GM18519 (cell line): ENCODE data around the gene AGBL4.
A peak's percentile ranks its signal among the peaks of the same experiment; 100 is the strongest.

Source experiments
- ATAC-seq: cut with Tn5 transposase; IDR thresholded peaks from one replicate; pipeline ENCODE4 v1.9.1; 2021; ENCODE audit warnings: mild to moderate bottlenecking, moderate library complexity; ENCODE audit not compliant: unreplicated experiment, low FRiP score

The AGBL4 gene

DNA sequence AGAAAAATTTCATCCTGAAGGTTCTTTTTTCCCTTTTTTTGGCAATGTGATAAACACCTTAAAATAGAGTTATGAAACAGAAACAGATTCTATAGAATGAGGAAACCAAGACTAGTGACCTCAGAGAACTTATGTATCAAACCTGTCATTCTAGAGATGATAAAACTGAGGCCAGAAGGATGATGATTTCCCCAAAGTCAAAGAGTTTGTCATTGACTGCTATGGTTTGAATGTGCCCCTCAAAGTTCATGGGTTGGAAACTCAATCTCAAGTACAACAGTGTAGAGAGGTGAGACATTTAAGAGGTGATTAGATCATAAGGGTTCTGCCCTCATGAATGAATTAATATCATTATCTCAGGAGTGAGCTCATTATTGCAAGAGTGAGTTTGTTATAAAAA lies 1233.4 kb downstream of the AGBL4 start:
- peak; percentile 45 for ATAC-seq

DNA sequence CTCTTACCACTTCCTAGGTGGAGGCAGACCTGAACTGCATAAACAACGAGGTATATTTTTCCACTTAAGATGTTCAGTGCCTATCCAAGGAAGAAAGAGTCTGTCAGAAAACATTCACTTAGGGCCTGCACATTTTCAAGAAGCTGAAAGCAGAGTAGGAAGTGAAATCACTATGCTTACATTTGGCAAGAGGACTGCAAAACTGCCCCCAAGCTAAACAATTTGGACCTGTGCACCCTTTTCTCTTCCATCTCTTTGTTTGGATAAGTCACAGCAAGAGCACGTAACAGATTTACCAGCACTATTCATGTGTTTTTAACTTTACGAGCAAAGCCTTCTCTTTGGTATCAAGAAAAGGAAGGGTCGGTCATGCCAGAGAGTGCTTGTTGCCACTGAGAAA lies 1233.9 kb downstream of the AGBL4 start:
- peak; percentile 1 for ATAC-seq

DNA sequence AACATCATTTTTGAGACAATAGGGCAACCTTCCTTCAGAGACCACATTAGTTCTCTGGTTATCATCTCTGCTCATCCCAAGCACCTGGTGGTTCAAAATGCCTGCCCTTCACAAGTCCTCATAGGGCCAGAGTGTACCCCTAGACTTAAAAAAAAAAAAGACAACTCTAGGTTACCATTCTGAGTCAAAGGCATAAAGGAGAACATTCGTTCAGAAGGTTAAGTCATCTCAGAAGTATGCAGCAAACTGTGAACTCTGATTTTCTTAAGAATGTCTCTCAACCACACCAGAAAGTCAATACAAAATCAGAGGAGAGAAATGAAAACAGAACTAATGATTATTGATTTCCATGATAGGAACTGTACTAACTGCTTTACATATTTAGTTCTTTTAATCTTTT lies 1237.9 kb downstream of the AGBL4 start:
- peak; percentile 45 for ATAC-seq

DNA sequence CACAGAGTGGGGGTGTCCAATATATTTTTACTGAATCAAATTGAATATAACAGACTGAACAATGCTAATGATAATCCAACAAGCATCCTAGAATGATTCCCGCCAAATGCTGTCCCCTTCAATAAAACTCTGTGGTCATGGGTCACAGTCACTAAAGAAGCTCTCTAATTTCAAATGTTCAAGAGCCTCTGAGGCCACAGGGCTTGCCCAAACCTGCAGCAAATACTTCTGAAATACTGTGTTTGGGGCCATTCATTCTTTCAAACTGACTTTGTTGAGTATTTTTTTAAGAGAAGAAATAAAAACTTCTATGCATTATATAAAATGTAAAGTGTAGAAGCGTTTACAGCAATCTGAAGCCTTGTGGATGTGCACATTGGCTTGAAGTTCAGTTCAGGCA lies 1239.5 kb downstream of the AGBL4 start:
- no peak for ATAC-seq

DNA sequence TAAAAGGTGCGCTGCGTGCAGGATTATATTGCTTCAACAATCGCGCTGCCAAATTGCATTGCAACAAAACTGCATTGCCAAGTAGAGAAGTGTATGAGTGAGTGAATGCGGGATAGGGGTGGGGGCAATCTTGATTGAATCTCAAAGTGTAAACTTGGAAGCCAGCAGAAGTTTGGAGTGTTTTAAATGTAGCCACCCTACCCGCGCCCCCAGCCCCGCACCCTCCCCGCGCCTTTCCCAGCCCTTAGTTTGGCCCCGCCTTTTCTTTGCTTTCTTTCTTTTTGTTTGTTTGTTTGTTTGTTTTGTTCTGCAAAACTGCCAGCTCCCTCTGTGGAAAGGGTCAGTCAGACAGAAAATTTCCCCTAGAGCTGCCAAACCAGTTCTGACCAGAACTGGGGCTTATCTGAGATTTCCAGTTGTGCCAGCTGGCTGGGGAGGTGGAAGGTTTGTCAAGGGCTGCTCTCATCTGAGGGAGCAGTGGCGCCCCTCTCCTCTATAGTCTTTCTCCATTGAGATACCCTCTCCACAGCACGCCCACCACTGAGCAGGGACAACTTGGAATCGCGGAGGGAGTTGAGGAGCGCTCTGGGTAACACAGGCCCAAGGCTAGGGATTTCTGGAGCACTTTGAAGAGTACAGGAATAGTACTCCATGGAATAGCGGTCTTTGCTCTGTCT lies 1246.4 kb downstream of the AGBL4 start:
- no peak for ATAC-seq

DNA sequence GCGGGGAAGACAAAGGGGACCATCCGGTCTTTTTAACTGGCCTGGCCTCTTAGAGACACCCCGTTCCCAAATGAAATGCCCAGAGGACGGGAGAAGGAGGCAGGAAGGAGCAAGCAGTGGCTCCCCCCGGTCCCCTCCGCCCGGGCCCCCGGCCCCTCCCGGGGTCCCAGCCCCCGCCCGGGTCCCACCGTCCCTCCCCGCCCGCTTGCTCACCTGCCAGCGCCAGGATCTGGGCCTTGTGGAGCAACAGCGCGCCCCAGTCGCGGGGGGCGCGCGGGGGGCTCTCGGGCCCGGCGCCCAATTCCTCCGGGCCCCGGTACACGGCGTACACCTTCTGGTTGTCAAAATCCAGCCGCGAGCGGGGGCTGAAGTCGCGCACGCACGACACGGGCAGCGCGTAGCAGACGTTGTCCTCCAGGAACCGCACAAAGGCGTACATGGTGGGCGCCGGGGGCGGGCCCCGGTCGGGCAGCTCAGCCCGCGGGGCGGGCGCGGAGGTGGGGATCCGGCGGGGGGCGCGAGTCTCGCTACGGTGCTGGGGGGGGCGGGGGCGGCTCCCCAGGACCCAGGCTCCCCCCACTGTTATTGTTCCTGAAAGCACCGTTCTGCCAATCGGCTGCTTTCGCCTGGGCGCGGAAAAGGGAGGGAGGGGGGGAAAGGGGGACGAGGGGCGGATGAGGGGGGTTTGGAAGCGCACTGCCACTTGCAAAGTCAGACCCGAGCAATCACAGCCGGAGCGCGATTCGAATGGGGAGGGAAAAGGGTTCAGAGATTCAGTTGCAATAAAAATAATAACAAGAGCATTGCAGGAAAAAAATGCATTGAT lies 1247.1 kb downstream of the AGBL4 start, which contains the start of gene BEND5:
TSS of gene BEND5 (minus strand) at position 499 of the 826 bp plus-strand sequence. CDS start at position 439, 60 bp downstream.
- no peak for ATAC-seq

DNA sequence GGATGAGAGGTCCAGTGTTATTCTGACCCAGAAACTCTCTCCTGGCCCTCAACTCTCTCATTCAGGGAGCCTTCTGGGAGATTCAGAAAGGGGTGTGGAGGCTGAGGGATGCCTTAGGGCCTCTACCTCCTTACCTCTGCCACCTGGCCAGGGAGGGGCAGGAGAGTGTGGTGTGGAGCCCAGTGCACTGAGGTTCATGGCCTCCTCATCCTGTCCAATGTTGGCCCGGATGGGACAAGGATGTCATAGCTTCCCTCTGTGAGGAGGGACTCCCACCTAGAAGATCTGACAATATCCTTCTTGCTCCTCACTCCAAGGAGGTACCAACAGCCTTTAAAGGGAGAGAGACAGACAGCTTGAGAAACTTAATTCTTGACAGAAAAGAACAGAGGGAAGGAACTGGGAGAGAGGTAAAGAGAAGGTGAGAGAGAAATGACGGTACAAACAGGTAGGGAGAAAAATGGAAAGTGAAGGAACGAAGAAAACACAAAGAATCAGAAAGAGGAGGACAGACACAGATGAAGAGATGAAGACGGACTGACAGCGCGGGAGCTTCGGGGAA lies 1247.8 kb downstream of the AGBL4 start:
- no peak for ATAC-seq

DNA sequence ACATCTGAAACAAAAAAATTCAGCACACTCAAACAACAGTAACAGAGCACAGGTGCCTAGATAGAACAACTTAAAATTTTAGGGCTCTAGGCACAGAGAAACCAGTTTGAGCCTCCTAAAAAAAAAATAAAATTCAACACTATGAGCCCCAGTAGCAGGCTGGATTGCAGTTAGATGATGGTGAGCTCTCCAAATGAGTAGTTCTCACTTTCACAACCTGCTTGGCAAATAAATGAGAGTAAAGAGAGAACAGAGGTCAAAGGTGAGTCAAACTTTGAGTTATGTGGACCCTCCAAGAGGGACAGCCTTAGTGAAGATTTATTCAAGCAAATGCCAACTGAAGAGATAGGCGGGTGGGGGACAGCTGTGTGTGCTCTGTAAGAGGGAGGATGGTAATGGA lies 1250.6 kb downstream of the AGBL4 start:
- ATAC-seq, result peak; percentile 70

DNA sequence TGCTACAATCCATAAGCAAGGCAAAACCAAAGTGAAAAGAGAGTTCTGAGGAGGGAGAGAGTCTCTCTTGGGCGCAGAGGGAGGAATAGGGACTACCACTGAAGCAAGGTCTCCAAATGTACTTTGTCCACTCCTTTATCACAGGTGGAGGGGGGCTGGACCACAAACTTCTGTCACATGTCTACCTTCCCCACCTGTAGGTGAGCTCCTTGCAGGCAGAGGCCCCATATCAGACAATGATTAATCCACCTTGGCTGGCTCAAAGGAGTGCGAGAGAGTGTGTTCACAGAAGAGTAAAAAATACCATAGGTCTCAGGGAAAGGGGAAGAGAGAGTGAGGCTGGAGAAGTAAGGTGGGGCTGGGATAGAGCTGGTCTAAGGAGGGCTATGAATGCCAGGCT lies 1251.5 kb downstream of the AGBL4 start:
- ATAC-seq, result no peak

DNA sequence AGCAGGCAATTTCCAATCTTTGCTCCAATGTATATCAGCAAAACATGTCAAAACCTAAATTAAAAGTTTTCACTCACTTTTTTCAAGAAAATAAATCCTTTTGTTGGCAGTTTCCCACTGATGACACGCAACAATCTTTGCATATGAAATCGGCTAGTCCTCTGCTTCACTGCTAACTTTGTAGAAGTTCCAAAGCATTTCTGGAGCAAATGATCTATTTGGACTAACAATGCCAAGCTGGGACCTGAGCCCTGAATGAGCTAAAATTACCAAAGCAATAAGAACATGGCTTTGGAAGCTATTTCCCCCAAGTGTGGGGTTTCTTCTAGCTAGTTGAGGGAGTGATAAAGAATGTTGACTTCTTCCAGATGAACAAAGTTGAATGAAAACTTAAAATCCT lies 1252.2 kb downstream of the AGBL4 start:
- no peak for ATAC-seq

DNA sequence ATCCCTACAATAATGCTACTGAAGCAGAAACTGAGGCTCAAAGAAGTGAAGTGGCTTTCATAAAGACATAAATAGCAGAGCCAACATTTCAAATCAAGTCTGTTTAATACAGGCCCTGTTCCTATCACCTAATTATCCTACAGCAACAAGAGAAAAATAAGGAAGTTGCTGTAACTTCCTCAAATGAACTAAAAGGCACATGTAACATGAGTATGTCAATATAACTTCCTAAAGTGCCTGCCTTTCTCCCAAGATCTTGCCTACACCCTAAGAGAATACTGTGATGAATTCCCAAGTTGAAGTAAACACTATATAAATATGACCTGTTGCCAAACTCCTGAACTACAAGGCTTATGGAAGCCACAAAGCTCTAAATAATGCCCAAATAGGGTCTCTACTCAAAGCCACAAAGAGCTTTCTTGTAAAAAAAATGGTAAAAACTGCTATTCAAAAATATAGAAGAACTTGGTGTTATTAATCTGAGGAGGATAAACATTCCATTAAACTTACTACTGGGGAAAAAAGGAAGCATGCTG lies 1255.7 kb downstream of the AGBL4 start:
- no peak for ATAC-seq

DNA sequence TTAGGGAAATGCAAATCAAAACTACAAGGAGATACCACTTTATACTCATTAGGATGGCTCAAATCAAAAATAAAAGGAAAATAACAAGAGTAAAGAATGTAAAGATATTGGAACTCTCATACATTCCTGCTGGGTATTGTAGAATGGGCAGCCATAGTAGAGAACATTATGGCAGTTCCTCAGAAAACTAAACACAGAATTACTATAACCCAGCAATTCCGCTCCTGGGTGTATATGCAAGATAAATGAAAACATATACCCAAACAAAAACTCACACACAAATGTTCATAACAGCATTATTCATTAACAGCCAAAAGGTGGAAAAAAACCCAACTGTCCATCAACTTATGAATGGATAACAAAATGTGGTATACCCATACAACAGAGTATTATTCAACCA lies 1258.4 kb downstream of the AGBL4 start:
- no peak for ATAC-seq

DNA sequence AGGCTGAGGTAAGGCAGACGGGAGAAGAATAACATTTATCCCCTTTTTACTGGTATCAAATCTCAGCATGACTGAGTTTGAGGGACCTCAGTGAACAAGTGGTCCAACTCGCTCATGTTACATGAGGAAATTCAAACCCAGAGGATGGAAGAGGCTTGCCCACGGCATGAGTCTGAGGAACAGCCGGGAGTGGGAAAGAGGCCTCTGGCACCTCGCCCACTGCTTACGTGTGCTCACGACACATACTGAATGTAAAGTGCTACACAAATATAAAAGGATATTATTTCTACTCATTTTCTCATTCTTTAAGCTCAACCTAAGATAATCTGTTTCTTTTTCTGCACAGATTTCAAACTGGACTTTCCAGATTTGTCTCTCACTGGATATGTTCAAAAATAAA lies 1261.8 kb downstream of the AGBL4 start:
- ATAC-seq, result no peak

DNA sequence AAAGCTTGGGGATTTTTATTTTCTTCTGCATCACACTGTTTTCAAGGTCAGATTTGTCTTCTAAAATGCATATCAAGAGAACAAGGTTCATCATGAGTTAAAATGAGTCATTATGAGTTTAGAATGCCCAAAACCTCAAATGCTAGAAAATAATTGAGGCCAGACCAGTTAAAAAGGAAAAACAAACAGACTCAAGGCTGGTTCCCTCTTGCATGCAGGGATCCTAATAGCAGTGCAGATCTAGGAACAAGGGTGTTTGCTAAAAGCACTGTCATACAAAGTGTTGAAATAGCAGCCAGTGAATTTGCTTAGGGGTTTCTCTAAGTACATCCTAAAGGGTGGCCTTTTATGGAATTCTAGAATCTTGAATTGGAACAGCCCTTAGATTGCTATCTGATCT lies 1262.3 kb downstream of the AGBL4 start:
- no peak for ATAC-seq

DNA sequence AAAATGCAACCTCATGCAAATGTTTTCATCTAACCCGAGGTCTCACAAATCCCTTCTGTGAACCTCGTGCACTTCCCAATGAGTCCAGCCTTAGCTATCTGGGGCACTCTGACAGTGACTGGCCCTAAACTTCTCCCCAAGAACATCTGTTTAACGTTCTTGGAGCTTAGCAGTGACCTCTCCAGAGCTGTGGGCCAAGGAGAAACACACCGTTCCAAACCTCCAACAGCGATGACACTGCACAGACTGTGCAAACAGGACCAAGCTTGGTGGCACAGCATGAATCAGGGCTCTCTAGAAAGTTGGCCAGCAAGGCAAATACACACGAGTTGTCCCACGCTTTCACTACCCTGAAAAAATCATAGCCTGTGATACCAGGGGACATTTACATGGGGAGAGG lies 1262.9 kb downstream of the AGBL4 start:
- ATAC-seq, result no peak

DNA sequence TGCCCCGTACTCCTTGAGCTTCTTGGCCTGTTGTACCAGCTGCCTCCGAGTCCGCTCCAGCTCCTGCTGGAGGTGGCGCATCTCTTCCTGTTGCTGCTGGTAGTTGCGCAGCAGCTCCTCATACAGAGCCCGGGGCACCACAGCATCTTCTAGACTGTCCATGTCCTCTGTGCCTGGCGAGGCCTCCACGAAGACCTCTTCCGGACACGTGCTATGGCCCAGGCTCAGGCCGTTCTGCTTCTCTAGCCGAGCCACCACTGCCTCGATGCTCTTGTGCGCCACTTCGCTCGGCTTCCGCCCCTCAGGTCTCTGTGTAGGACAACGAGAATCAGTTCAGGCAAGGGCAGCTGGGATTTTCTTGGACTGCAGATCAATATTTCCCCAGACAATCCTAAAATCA lies 1264.8 kb downstream of the AGBL4 start:
- ATAC-seq, result no peak

DNA sequence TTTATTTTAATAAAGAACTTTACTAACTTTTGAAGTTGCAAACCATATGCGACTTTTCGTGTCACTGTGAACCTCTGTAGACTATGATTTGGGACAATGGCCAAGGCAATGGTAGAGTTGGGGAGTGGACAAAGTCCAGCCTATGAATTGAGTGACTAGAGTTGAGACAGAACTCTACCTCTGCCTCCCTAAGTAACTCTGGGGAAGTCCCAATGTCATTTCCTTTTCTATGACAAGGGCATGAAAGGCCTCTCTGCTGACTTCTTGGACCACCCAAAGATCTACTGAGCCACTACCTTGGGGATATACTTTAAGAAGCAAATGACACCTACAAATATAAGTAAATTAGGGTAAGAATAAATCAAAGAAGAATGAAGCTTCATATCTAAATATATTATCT lies 1266.4 kb downstream of the AGBL4 start:
- ATAC-seq, result peak; percentile 55

DNA sequence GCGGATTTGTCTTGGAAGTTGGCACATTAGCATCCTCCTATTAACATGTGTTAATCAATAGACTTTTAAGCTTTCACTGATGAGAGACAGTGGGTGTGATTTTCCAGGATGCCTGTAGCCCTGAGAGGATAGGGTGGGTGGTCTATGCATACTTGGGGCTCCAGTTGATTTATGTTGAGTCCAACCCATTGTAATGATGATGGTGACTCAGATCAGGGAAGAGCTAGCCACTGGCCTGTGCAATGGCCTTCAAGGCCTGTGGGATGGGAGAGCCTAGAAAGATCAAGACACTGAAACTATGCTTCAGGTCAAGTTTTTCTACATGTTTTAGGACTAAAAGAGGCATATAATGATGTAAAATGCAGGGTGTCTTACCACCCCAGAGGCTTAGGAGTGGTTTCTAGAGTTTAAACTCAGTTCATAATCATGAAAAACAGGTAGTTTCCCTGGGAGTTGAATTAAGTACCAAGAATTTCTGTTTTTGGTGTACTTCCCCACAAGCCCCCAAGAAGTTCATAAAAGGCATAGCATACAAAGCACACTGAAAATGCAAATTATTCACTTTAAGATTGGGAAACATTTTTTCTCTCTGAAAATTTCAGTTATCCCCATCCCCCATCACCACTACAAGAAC lies 1267.0 kb downstream of the AGBL4 start:
- no peak for ATAC-seq

DNA sequence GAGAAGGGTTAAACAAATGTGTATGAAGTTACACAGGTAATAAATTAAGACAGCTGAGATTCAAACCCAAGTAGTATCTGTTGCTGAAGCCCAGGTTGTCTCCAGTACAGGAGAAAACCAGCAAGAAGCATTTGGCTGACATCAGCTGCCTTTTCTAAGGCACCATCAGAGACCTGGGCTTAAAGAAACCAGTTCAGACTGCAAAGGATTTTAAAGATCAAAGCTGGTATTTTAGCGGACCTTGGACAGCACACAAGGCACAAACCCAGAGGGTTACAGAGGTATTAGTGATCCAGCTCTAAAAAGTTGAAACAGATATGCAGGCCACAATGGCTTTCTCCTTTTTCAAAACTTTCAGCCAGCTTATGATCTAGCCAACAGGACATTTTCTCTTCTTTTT lies 1270.5 kb downstream of the AGBL4 start:
- no peak for ATAC-seq

DNA sequence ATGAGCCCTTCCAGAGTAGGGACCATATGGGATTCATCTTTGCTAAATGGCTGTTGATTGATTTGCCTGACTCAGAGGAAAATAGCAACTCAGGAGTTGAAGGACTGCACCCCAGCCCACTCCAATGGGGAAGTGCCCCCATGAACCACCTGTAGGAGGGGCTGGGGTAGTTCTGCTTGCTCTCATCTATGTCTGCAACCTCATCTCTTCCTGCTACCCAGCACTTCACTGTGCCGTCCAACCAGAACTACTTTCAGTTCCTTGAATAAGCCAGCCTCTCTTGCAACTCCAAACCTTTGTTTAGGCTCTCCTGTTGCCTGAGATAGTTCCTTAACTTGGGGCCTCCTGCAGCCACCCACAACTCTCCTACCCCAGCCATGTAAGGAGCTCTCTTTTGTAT lies 1273.6 kb downstream of the AGBL4 start:
- peak; percentile 95 for ATAC-seq

DNA sequence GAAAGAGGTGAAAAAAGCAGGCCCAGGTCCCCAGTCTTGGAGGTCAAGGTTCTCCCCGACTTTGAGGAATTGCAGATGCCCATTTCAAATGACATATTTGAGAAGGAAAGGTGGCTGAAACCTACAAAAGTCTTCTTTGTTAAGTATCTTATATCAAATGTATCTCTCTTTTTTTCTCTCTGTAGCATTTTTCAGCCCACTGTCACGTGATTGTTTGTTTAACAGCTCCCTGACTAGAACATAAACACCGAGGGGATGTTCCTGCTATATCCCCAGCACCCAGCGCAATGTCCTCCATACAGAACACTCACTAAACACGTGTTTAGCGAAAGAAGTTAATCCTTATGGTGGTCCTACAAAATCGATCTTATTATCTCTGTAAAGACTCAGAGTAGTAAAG lies 1274.7 kb downstream of the AGBL4 start:
- ATAC-seq, result no peak
